ENCODE measurements around the gene PPP1R9B.

DNA sequence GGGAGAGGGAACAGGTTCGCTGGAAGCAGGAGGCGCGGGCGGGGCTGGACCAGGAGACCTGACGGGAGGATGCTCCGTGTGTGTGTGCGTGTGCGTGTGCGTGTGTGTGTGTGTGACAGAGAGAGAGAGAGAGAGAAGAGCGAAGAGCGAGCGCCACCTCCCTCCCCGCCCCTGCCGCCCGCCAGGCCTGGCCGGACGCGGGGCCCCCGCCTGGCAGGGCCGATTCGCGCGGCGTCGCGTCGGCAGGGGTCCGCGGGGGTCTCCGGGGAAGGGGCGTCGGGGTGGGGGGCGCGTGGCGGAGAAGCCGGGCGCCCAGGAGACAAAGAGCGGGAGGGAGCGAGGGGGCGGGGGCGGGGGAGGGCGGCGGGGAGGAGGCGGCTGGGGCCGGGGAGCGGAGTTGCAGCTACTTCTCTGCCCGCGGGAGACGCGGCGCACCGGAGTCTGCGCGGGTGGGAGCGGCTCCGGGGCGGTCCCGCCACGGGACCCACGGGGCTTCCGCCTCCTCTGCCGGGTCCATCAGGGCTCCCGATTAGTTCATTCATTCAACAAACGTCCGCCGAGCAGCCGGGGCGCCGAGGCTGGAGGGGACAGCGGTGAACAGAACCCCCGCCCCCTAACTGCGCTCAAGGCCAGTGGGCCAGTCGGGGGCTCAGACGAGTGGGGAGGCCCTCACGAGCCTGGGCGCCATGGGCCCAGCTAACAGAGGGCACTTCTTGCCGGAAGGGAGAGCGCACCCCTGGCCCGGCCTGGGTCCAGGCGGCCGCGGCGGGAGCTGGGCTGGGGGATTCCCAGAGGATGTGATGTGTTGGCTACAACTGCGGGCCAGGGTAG, 20.5 kb downstream of the PPP1R9B start, which contains the start of gene SAMD14:
- TF ChIP-seq, protein P1, sequence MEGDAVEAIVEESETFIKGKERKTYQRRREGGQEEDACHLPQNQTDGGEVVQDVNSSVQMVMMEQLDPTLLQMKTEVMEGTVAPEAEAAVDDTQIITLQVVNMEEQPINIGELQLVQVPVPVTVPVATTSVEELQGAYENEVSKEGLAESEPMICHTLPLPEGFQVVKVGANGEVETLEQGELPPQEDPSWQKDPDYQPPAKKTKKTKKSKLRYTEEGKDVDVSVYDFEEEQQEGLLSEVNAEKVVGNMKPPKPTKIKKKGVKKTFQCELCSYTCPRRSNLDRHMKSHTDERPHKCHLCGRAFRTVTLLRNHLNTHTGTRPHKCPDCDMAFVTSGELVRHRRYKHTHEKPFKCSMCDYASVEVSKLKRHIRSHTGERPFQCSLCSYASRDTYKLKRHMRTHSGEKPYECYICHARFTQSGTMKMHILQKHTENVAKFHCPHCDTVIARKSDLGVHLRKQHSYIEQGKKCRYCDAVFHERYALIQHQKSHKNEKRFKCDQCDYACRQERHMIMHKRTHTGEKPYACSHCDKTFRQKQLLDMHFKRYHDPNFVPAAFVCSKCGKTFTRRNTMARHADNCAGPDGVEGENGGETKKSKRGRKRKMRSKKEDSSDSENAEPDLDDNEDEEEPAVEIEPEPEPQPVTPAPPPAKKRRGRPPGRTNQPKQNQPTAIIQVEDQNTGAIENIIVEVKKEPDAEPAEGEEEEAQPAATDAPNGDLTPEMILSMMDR (IDR thresholded peaks at IDR 0.05): no peak
- TF ChIP-seq POLR2AphosphoS5 (IDR thresholded peaks at IDR 0.05): no peak

Measured in prostate gland (tissue), 2 donors.